Fibroblast of skin of scalp (primary cell): ENCODE results near the gene PNPO.

Experiments
- DNase-seq: peaks from one replicate; pipeline ENCODE4 v3.0.0-alpha.2; 2013

PNPO gene

GRCh38 chr17:47950448-47950847 lies 9.1 kb downstream of the PNPO start:
- DNase-seq = no peak

GRCh38 chr17:47952171-47953021 lies 11.0 kb downstream of the PNPO start:
- no peak for DNase-seq

GRCh38 chr17:47953909-47954308 lies 12.5 kb downstream of the PNPO start:
- DNase-seq = no peak

GRCh38 chr17:47955497-47956461 lies 14.4 kb downstream of the PNPO start:
- no peak for DNase-seq

GRCh38 chr17:47956791-47957590 lies 15.6 kb downstream of the PNPO start:
- DNase-seq = peak; percentile 15

GRCh38 chr17:47957591-47958490 lies 16.5 kb downstream of the PNPO start, which contains the start of gene PRR15L:
PRR15L (minus strand) TSS chr17:47957883; CDS start chr17:47953234, 4,649 bp downstream.
- DNase-seq = no peak

GRCh38 chr17:47959825-47960655 lies 18.7 kb downstream of the PNPO start:
- DNase-seq = no peak

GRCh38 chr17:47961406-47961805 lies 20.0 kb downstream of the PNPO start:
- DNase-seq = no peak

- no peak for DNase-seq
These were observed 21.5 kb downstream of the PNPO start for GRCh38 chr17:47962901-47963300.

- DNase-seq = no peak
These were observed 23.5 kb downstream of the PNPO start for GRCh38 chr17:47964856-47965255.

- no peak for DNase-seq
These were observed 24.7 kb downstream of the PNPO start for GRCh38 chr17:47966079-47966519.

- peak; percentile 84 for DNase-seq
These were observed 26.4 kb downstream of the PNPO start for GRCh38 chr17:47967607-47968252.

GRCh38 chr17:47968836-47969235 lies 27.5 kb downstream of the PNPO start:
- no peak for DNase-seq

- no peak for DNase-seq
These were observed 28.8 kb downstream of the PNPO start for GRCh38 chr17:47969930-47970724.

GRCh38 chr17:47970725-47971499 lies 29.5 kb downstream of the PNPO start, which contains the start of gene CDK5RAP3:
CDK5RAP3 (plus strand) TSS chr17:47971113; CDS start chr17:47971147, 34 bp downstream.
- DNase-seq = peak; percentile 99

- no peak for DNase-seq
These were observed 32.2 kb downstream of the PNPO start for GRCh38 chr17:47973541-47973940.

- no peak for DNase-seq
These were observed 33.9 kb downstream of the PNPO start for GRCh38 chr17:47975189-47975822.
